ENCODE results near the gene CIROP. TPM values are rescaled to one million over a fixed set of nuclear protein-coding genes. Genes with fewer than 3 reads are reported as not detected.

Gene CIROP, protein sequence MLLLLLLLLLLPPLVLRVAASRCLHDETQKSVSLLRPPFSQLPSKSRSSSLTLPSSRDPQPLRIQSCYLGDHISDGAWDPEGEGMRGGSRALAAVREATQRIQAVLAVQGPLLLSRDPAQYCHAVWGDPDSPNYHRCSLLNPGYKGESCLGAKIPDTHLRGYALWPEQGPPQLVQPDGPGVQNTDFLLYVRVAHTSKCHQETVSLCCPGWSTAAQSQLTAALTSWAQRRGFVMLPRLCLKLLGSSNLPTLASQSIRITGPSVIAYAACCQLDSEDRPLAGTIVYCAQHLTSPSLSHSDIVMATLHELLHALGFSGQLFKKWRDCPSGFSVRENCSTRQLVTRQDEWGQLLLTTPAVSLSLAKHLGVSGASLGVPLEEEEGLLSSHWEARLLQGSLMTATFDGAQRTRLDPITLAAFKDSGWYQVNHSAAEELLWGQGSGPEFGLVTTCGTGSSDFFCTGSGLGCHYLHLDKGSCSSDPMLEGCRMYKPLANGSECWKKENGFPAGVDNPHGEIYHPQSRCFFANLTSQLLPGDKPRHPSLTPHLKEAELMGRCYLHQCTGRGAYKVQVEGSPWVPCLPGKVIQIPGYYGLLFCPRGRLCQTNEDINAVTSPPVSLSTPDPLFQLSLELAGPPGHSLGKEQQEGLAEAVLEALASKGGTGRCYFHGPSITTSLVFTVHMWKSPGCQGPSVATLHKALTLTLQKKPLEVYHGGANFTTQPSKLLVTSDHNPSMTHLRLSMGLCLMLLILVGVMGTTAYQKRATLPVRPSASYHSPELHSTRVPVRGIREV
- total RNA-seq (2014; rRNA removed; shearing (Covaris generic)): not detected in 2 replicates

DNA sequence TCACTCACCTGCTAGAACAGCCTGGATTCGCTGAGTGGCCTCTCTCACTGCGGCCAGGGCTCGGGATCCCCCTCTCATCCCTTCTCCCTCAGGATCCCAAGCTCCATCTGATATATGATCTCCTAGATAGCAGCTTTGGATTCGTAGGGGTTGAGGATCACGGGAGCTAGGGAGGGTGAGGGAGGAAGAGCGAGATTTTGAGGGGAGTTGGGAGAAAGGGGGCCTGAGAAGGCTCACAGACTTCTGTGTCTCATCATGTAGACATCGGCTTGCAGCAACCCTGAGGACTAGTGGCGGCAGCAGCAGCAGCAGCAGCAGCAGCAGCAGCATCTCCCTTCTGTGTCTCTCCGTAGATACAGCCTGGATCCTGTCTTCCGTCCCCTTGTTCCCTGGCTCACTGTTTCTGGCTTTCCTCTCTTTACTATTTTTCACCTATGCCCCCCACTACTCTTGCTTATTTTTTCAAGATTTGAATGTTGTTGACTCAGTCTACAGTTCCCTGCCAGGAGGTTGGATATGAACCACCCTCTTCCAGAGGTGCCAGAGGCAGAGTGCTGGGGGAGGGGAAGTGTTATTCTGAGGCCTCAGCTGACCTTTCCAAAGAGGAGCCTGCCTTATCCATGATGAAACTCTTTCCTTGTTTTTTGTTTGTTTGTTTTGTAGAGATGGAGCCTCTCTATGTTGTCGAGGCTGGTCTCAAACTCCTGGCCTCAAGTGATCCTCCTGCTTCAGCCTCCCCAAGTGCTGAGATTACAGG, at the start of gene CIROP:
TSS of gene CIROP (minus strand) at position 399 of the 757 bp plus-strand sequence. CDS start at position 330, 69 bp downstream.
- DNase-seq (ENCODE audit: low read depth): no peak

GRCh38 chr14:23153851-23154796, 49.3 kb upstream of the CIROP start:
- peak; percentile 89 for DNase-seq (ENCODE audit: low read depth)

- DNase-seq (ENCODE audit: low read depth): no peak
These were observed 46.6 kb upstream of the CIROP start for GRCh38 chr14:23151342-23151741.

DNA sequence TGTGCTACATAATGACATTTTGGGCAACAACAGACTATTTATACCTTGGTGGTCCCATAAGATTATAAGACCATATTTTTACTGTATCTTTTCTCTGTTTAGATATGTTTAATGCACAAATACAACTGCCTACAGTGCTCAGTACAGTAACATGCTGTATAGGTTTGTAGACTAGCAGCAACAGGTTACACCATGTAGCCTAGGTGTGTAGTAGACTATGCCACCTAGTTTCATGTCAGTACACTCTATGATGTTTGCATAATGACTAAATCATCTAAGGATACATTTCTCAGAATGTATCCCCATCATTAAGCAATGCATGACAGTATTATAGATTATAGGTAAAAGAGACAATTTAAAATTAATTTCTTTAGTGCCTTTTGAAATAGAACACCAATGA, 45.0 kb upstream of the CIROP start:
- DNase-seq (ENCODE audit: low read depth): no peak

- DNase-seq (ENCODE audit: low read depth): no peak
These were observed 43.9 kb upstream of the CIROP start for GRCh38 chr14:23148591-23149249.

GRCh38 chr14:23147676-23148075, 42.9 kb upstream of the CIROP start:
- peak; percentile 34 for DNase-seq (ENCODE audit: low read depth)

DNA sequence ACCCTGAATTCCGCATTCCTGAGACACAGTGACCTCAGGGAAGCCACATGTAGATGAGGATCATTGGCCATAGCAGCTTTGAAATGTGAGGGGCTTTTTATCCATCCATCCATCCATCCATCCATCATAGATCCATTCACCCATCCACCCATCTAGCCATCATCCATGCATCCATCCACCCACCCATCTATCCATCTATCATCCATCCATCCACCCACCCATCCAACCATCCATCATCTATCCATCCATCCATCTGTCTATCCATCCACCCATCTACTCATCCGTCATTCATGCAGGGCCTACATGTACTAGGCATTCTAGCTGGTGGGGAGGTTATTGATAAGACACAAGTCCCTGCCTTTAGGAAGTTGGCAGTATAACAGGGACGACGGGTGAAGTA, 42.2 kb upstream of the CIROP start:
- no peak for DNase-seq (ENCODE audit: low read depth)

DNA sequence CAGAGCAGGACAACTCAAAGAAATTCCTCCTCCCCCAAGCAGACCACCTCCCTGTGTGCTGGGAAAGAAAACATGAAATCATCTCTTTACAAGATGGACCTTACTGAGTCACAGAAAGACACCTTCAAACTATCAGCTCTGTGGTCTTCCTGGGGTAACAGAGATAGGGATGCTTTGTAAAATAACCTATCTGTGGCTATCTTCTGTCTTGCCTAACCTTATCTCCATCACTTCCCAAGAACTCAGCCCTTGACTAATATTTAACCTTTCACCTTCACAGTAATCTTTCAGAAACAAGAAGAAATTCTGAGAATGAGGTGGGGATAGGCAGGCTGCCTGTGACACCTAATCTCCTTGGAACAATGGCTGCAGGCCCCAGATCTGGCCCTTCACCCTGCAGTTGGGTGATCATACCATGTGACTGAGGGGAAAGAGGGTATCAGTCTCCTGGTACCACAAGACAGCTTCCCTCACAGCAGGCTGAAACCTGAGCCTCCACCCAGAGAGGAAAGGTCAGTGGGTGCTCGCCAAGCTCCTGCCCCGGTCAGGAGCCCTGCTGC, 41.6 kb upstream of the CIROP start:
- no peak for DNase-seq (ENCODE audit: low read depth)

DNA sequence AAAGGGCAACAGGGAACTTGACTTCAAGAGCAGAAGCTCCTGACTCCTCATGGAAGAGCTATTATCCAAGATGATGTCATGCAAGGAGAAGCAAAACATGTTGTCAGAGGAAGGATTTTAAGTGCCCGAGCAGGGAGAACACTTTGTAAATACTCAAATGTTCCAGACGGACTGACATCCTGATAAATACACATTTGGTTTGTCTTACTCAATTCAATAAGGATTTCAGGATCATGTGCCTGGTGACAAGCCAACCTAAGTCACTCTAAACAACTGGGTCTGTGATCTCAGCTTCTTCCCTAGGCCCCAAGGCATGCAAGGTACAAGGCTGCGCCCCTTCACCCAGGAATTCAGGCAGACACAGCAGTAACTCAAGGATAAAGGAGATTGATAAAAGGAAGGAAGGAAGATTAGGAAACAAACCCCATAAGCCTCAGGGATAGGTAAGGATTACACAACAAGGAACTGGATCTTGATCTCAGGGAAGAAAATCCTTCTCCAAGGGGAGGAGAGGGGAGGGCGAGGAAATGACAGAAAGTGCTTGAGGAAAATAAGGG, 41.1 kb upstream of the CIROP start:
- no peak for DNase-seq (ENCODE audit: low read depth)

GRCh38 chr14:23143911-23144310, 39.1 kb upstream of the CIROP start:
- no peak for DNase-seq (ENCODE audit: low read depth)

- no peak for DNase-seq (ENCODE audit: low read depth)
These were observed 38.0 kb upstream of the CIROP start for GRCh38 chr14:23142826-23143225.

GRCh38 chr14:23141706-23142444, 37.1 kb upstream of the CIROP start:
- peak; percentile 67 for DNase-seq (ENCODE audit: low read depth)

DNA sequence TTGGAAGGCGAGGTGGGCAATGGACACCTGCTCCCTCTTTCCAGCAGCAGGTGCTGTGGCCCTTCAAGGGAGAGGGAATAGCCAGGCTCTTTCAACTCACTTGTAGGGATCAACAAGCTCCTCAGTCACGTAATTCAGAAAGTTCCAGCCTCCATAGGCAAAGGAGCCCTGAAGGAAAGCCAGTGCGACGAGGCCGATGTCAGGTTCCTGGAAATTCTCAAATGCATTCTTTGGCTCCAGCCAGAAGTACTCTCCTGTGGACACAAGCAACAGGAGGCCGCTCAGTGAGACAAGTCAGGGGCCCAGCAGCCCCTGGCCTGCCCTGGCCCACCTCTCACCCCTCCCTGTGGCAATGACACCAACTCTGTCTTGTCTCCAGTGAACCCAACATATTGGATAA, 35.6 kb upstream of the CIROP start:
- DNase-seq (ENCODE audit: low read depth): no peak

DNA sequence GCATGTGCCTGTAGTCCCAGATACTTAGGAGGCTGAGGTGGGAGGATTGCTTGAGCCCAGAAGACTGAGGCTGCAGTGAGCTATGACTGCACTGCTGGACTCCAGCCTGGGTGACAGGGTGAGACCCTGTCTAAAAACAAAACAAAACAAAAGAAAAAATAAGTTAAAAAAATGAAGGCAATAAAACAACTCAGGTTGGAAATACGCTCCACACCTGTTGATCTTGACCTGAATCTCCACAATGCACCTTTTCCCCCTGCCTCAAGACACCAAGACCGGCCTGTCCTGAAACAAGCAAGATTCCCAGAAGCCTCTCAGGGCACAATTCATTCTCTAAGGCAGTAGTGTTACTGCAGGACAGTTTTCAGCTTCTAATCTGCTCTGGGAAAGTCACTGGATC, 35.1 kb upstream of the CIROP start:
- no peak for DNase-seq (ENCODE audit: low read depth)

GRCh38 chr14:23137813-23138535, 33.2 kb upstream of the CIROP start:
- peak; percentile 48 for DNase-seq (ENCODE audit: low read depth)

GRCh38 chr14:23137192-23137812, 32.5 kb upstream of the CIROP start:
- DNase-seq (ENCODE audit: low read depth): no peak

DNA sequence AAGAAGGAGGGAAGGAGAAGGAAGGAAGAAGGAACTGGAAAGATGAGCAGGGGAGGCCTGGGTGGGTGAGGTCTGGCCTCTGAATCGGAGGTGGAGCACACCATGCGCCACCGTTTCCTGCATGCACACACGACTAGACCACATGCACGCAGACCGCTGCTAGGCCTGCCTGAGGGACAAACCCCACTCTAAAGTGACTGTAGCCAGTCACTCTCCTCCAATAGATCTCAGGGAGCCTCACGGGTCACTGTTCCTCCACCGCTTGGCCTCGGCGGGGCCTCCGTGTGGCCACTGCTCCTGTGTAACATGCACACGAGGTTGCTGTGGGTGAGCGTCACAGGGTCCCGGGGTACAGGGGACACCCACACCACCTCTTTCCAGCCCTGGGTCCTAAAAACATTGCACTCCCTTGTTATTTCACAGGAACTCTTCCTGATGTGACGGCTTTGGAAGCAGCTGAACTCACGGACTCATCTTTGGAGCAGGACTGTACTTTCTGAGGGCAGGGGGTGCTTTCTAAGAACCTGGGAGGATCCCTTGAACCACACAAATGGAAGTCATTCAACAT, 31.9 kb upstream of the CIROP start:
- DNase-seq (ENCODE audit: low read depth): no peak

GRCh38 chr14:23132970-23133369, 28.2 kb upstream of the CIROP start:
- DNase-seq (ENCODE audit: low read depth): no peak
